NOMO-1 treated with dmso at 0.1 percent for 144 hours (cell line): ENCODE results near the gene PITPNM3.
"Not testable (repeated sequence)": the region's sequence is repeated elsewhere in the genome, so short reads cannot be mapped to it uniquely, and the experiment has no call there.

Source experiments
- DNase-seq: peaks from one replicate; lab custom pipeline; 2025; ENCODE audit not compliant: unreplicated experiment; lab: John Stamatoyannopoulos, UW

The PITPNM3 gene

GRCh38 chr17:6556121-6557039, at the start of gene PITPNM3:
Gene PITPNM3, minus strand, starts transcription at chr17:6556555. Its CDS starts 149 bp downstream, at chr17:6556406.
- no peak for DNase-seq

DNA sequence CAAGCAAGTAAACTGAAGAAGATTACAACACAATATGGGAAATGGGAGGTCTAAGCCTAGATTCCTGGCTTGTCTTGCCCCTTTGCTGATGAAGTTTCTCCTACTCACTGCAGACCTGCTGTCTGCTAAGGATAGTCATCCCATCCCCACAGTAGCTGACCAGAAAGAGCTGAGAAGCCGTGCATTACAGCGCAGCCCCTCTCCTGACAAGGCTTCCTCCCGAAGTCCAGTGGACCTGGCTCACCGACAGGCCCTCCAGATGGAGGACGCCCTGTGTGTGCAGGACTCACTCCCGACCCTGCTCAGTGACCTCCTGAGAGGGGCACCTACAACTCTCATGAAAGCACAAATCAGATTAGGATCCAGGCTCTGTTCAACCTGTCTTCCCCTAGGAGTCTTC, 48.8 kb upstream of the PITPNM3 start:
- no peak for DNase-seq

GRCh38 chr17:6603744-6604325, 47.5 kb upstream of the PITPNM3 start:
- no peak for DNase-seq

DNA sequence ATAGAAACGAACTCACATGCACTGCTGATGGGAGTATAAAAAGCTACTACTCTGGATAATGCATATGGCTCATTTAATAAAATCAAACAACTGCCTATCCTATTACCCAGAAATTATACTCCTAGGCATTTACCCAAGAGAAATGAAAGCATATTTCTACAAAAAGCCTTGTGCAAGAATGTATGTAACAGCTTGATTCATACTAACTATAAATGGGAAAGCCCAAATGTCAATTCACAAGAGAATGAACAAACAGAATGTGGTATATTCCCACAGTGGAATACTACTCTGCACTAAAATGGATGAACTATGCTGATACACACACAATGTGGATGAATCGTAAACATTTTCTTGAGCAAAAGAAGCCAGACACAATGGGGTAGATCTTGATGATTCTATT, 45.8 kb upstream of the PITPNM3 start:
- no peak for DNase-seq

DNA sequence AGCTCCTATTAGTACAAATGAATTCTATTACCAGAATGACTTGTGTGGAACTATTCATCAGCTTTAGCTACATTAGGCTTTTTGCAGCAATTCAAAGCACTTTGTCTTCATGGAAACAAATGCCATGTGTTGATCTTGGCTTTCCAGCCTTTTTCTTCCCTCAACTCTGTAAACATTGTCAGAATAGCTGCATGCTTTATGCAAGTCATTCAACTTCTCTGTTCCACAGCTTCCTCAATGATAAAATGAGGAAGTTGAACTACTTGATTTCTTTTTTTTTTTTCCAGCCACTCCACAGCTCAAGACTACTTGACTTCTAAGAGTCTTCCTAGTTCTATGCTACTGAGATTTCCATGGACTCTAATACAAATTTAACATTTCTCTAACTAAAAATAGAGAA, 43.0 kb upstream of the PITPNM3 start:
- peak; percentile 36 for DNase-seq

GRCh38 chr17:6597727-6598126, 41.4 kb upstream of the PITPNM3 start:
- DNase-seq, result no peak

DNA sequence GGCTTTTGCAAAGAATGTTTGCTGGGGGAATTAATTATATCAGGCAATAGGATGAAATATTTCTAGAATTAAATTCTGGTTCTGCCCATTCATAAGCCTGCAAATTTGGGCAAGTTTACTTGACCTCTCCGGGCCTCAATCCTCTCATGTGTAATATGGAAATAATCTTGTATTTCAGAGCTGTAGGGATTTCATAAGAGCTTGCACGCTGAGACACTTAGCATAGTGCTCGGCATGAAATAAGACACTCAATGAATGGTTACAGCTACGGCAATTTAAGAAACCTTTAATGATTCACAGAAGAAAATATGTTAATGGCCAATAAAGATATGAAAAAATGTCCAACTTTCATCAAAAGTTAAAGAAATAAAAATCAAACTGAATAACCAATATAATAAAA, 40.6 kb upstream of the PITPNM3 start:
- DNase-seq, result no peak

DNA sequence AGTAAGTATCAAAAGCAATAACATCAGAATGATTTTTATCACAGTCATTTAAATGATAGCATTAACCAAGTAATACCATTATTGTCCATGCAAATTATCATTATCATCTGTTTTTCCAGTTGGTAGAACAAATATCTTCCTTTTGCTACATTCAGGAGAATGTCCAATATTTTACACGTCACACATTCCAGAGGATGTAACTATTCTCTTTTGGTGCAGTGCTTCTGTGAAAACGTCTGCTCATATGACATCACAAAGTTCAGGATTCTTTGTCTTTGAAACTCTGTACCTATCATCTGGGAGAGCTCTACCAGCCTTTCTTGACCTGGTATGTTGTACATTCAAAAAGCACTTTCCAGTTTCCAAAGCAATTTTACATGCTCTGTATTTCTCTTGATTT, 40.2 kb upstream of the PITPNM3 start:
- no peak for DNase-seq

- DNase-seq, result no peak
These were observed 39.7 kb upstream of the PITPNM3 start for GRCh38 chr17:6596081-6596480.

DNA sequence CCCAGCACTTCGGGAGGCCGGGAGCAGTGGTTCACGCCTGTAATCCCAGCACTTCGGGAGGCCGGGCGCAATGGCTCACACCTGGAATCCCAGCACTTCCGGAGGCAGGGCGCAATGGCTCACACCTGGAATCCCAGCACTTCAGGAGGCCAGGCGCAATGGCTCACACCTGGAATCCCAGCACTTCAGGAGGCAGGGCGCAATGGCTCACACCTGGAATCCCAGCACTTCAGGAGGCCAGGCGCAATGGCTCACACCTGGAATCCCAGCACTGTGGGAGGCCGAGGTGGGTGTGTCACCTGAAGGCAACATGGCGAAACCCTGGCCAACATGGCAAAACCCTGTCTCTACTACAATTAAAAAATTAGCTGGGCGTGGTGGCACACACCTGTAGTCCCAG, 37.0 kb upstream of the PITPNM3 start:
- not testable (repeated sequence) for DNase-seq

DNA sequence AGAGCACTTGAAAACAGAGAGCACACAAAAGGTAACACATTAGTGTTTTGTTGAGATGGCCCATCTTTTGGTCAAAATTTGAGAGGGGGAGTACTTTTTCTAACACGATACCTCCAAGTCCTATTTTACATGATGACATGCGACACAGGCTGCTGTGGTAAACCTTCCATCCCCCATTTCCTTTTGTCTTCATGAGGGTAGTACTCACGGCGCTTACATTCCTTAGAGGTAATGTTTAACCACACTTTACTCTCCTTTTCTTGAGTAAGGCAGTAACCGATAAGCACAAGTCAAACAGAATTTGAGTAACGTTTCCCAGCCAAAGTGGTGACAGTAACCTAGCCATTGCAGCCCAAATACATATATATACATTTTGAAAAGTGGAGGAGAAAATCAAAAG, 35.8 kb upstream of the PITPNM3 start:
- no peak for DNase-seq

- DNase-seq, result no peak
These were observed 35.3 kb upstream of the PITPNM3 start for GRCh38 chr17:6591599-6592158.

DNA sequence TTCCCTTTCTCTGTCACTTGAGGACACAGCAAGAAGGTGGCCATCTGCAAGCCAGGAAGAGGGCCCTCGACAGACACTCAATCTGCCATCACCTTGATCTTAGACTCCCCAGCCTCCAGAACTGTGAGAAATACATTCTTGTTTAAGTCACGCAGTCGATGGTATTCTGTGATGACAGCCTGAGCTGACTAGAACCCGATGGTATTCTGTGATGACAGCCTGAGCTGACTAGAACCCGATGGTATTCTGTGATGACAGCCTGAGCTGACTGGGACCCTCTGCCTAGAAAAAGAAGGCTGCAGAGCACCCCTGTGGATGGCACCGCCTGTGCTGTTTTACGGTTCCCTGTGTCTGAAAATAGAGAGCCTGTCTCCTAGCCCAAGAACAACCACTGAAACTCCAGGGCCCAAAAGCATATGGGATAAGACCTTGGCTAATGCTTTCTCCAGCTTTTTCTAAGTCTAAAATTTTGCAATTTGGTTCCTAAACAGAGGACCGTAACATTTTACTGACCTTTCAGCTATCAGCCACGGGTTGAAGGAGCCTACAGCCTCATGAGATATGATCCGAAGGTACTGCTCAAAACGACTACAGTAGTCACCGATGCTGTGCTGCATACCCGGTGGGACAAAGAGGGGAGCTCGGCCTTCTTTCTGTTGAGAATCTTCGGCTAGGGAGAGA, 33.1 kb upstream of the PITPNM3 start:
- DNase-seq, result no peak

- DNase-seq, result no peak
These were observed 31.8 kb upstream of the PITPNM3 start for GRCh38 chr17:6588165-6588564.

- DNase-seq, result no peak
These were observed 31.0 kb upstream of the PITPNM3 start for GRCh38 chr17:6587310-6587709.

- no peak for DNase-seq
These were observed 27.1 kb upstream of the PITPNM3 start for GRCh38 chr17:6583411-6583810.

GRCh38 chr17:6580625-6581024, 24.3 kb upstream of the PITPNM3 start:
- no peak for DNase-seq

DNA sequence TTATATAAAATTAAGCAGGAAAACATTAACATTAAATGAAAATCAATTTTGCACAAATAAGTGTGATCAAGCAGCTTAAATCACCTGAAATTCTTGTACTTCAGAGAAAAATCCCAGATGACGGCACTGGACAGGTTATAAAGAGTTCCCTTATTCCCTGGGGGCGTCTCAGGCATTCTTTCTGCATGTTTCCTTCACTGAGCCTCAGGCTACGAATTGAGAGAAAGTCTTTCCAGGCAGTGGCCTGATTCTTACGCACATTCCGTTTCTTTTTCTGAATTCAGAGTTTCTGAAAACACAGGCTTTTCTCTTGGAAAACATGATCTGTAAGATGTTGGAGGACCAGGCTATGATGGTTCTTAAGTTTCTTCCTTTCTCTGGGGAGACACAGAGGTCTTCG, 22.1 kb upstream of the PITPNM3 start:
- DNase-seq, result no peak

- DNase-seq, result no peak
These were observed 21.4 kb upstream of the PITPNM3 start for GRCh38 chr17:6577686-6578263.

- DNase-seq, result no peak
These were observed 19.9 kb upstream of the PITPNM3 start for GRCh38 chr17:6576038-6576785.

DNA sequence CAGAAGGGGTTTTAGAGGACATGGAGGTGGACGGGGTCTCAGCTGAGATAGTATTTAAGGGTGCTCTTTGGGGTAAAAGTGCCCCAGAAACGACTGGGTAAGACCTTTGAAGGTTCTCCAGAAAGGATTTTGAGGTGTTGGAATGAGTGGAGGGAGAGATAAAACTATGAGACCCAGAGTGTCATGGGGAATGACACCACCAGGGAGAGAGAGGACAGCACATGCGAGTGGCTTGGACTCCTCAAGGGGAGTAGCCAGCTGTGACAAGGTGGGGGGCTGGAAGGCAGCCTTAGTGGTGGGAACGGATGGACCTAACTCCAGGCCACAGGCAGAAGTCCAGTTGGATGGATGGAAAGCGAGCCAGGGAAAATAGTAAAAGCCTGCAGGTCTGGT, 19.2 kb upstream of the PITPNM3 start:
- DNase-seq, result no peak
